COLO668 (cell line): ENCODE results near the gene GAL3ST1.

Experiments
- DNase-seq: peaks from one replicate; lab custom pipeline; 2025; ENCODE audit not compliant: unreplicated experiment; lab: John Stamatoyannopoulos, UW

Gene GAL3ST1

DNA sequence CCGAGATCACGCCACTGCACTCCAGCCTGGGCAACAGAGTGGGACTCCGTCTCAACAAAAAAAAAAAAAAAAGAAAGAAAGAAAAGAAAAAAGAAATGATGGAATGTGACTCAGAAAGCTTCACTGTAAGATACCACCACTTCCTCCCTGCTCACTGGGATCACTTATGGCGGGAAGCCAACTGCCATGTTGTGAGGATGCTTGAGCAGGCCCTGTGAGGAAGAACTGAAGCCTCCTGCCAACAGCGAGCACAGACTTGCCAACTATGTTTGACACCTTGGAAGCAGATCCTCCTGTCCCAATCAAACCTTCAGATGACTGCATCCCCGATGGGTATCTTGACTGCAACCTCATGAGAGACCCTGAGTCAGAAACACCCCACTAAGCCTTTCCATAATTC lies 36.2 kb downstream of the GAL3ST1 start:
- DNase-seq = no peak

DNA sequence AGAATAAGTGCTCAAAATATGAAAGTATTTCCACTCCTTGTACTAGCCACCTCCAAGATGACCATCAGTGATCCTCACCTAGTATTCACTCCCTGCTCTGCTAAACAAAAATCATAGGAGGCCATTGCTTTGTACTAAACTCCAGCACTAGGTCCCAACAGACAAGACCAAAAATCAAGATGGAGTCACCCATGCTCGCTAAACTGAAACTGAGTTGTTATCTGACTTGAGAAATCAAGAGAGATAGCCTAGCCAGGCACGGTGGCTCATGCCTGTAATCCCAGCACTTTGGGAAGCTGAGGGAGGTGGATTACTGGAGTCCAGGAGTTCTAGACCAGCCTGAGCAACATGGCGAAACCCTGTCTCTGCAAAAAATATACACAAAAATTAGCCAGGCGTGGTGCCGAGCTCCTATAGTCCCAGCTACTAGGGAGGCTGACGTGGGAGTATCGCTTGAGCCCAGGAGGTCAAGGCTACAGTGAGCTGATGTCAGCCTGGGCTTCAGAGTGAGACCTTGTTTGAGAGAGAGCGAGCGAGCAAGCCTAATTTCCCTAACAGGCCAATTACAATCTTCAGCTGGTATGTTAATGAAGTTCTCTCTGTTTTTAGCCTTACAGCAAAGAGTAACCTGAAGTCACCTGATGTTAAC lies 37.3 kb downstream of the GAL3ST1 start:
- no peak for DNase-seq

DNA sequence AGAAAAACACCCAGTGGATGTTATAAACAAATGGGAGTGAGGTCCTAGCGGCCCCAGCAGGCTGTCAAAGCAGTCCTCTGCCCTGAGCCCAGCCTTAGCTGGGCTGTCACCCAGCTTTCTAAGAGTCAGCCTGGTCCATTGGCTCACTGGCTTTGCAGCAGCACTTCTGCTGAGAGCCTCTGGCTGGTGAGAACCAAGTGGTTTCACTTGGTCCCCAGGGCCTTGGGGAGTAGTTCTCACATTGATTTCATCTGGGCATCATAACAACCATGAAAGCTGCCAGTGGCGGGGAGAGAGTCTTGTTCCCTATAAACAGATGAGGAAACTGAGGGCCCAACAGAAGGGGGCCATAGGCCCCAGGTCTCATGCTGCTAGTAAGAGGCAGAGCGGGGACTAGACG lies 39.3 kb downstream of the GAL3ST1 start:
- no peak for DNase-seq

DNA sequence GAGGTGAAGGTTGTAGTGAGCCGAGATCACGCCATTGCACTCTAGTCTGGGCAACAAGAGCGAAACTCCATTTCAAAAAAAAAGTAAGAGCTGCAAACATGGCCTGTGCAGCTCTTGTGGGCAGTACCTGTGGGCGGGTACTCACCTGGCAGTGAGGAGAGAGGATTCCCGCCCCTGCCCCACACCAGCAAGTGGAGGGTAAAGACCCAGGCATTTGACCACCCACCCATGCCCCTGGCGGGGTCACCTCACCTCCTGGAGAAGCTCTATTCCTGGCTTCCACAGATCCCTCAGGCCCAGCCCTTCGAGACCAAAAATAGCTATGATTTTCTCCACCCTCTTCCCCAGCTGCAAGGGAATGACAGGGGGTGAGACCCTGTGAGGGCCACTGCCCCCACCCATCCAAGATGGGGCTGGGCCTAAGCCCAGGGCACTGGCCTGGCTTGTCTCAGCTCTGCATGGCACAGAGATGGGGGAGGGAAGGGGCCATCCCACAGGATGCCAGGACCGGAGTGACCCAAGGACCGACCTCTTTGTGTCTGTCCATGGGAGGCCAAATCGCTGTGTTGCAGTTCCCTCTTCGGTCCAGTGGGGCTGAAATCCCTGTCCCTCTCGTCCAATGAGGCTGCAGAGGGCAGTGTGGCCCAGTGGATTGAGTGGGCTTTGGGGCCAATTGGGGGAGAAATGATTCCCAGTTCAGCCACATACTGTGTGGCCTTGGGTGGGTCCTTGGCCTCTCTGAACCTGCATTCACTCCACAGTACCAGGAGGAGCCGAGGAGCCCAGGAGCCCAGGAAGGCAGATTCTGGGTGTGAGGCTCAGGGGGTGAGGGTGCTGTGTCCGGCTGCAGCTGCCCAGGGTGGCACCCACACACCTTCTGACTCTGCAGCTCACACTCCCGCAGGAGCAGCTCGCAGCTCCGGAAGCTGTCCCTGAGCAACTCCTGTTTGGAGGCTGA lies 42.5 kb downstream of the GAL3ST1 start:
- DNase-seq = no peak

DNA sequence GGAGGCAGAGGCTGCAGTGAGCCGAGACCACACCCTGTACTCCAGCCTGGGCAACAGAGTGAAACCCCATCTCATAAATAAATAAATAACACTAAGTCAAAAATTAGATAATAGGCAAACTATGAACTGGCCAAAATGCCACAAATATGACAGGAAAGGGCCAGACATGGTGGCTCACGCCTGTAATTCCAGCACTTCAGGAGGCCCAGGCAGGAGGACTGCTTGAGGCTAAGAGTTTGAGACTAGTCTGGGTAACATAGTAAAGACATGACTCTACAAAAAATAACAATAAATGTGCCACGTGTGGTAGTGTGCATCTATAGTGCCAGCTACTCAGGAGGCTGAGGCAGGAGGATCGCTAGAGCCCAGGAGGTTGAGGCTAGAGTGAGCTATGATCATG lies 47.8 kb downstream of the GAL3ST1 start:
- DNase-seq = no peak

DNA sequence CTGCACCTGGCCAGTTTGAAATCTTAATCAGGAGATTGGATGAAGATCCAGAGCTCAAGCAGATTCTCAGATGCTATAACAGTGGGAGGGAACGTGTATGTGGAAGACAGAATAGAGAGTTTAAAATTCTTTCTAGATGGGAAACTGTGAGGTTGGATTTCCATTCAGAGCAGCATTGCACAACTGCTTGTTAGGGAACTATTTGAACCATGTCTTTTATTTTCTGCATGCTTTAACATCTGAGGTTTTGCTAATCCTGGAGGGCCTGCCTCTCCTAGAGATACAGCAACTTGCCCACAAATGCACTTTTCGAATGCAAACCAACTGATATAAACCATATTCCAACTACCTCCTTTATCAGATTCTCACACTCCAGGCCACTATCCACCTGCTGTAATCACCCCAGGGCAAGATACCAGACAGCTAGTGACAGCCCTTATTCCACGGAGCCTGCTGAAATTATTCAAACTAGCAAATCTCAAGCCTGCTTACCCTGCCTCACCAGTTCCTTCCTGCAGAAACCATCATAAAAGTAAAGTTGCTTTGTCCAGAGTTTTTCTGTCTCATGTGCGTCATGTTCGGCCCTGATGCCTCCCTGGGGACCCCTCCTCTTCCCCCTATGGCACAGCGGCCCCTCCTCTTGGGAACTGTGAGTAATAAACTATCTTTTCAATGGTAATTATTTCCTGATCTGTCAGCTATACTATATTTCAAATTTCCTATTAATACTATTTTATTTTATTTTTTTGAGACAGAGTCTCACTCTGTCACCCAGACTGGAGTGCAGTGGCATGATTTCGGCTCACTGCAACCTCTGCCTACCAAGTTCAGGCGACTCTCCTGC lies 50.6 kb downstream of the GAL3ST1 start:
- no peak for DNase-seq

DNA sequence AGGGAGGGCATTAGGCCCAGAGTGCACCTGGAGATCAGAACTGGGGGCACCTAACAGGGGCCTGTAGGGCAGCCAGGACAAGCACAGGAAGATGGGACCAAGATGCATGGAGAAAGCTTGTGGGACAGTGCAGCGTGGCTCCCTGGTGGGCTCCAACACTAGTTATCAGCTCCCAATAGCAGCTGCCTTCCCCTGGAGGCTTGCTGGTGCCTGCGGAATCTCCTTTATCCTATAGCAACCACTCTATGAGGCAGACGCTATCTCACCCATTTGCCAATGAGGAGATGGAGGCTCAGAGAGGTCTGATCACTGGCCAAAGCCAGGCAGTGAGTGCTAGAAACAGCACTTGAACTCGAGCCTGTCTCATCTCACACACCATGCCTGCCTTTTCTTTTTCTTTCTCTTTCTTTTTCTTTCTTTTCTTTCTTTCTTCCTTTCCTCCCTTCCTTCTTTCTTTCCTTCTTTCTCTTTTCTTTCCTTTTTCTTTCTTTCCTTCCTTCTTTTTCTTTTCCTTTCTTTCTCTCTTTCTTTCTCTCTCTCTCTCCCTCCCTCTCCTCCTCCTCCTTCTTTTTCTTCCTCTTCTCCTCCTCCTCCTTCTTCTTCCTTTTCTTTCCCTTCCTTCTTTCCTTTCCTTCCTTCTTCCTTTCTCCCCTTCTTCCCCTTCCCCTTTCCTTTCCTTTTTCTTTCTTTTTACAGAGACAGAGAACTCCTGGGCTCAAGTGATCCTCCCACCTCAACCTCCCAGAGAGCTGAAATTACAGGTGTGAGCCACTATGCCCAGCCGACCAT lies 52.9 kb downstream of the GAL3ST1 start:
- no peak for DNase-seq

DNA sequence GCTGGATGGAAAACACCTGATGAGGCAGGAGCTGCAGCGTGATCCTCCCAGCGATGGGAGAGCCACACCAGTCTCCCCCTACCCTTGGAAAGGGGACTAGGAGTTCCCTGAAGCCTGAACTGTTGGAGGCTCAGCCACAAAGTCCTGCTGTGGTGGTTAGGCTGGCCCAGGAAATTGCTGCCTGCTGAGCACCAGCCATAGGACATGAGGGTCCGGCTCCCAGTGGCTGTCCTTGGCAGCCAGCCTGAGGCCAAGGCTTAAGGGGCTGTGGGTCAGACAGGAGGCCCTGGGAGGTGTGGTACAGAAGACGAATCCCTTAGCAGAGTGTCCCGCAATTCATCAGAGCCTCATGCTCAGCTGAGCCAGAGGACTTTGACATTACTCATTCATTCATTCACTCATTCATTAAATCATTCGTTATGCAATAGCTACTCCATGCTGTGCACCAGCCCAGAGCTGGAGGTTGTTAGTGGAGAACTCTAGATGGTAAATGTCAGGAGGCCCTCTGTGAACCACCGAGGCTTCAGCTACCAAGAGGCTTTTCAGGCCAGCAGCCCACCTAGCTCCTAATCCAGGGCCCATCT lies 54.5 kb downstream of the GAL3ST1 start:
- DNase-seq = no peak

DNA sequence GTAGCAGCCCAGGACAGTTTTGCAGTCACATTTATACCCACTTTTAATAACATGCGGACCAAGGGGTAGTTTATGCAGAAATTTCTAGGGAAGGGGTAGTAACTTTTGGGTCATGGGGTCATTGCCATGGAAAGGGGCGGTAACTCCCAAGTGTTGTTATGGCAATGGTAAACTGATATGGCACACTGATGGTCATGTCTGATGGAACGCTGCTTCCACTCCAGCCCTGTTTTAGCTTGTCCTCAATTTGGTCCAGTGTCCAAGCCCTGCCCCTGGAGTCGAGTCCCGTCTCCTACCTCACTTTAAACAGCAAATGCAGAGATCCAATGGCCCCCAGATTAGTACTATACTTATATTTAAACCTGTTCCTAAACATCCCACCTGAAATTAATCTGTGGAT lies 57.7 kb downstream of the GAL3ST1 start:
- no peak for DNase-seq

DNA sequence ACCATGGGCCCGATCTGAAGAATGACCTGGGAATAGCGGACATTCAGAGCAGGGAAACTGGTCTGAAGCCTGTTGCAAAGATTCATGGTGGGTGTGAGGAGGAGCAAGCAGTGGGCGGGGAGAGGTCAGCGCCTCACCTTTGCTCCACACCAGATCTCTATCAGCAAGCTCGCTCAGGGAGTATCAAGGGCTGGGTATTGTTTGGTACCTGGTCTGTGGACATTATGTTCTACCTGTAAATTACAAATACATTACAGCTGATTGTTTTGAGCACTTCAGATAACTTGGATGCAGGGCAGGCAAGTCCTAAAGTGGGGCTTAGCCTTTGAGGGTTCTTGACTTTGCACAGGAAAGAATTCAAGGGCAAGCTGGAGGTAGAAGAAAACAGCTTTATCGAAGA lies 58.2 kb downstream of the GAL3ST1 start:
- no peak for DNase-seq

DNA sequence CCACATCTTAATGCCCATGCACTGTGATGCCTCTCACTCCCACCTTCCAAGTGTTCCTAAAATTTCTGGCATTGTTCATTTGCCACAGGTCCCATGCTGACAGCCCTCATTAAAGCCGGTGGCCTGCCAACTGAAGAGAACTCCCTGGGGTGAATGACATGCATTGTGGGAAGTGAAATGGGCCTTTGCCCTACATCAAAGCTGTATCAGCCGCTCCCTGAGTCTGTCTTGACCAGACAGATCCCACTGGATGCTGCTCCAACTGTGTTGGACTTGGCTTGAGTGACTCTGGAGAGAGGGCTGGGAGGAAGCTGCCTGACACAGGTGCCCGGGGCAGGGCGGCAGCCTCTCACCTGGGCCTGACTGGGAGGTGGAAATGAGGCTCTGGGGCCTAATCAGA lies 60.2 kb downstream of the GAL3ST1 start:
- no peak for DNase-seq

DNA sequence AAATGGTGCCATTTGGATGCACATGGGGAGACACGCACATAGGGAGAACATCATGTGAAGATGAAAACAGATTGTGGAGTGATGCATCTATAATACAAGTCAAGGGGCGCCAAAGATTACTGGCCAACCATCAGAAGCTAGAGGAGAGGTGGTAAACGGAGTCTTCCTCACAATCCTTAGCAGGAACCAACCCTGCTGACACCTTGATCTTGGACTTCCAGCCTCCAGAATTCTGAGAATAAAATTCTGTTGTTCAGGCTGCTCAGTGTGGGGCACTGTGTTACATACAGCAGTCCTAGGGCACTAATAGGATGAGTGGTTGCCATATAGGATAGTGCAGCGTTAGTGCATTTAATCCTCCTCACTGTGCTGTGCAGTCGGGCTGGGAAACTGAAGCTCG lies 61.0 kb downstream of the GAL3ST1 start:
- no peak for DNase-seq

DNA sequence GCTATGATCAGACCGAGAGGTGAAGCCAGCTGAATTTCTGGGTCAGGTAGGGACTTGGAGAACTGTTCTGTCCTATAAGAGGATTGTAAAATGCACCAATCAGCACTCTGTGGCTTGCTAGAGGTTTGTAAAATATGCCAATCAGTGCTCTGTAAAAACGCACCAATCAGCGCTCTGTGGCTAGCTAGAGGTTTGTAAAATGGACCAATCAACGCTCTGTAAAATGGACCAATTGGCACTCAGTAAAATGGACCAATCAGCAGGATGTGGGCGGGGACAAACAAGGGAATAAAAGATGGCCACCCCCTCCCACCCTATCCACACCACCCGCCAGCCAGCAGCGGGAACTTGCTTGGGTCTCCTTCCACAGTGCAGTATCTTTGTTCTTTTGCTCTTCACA lies 62.6 kb downstream of the GAL3ST1 start:
- no peak for DNase-seq

DNA sequence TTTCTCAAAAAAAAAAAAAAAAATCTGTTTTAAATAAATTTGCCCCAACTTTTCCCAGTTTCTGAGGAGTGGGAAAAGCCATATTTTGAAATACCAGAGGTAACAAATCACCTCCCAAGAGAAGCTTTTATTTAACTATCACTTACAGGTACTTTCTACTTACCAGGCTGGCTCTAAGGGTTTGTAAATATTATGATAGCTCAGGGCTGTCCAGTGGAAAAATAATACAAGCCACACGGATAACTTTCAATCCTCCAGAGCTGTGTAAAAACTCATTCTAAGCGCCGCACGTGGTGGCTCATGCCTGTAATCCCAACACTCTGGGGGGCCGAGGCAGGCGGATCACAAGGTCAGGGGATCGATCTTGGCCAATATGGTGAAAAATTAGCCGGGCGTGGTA lies 63.4 kb downstream of the GAL3ST1 start:
- DNase-seq = no peak

DNA sequence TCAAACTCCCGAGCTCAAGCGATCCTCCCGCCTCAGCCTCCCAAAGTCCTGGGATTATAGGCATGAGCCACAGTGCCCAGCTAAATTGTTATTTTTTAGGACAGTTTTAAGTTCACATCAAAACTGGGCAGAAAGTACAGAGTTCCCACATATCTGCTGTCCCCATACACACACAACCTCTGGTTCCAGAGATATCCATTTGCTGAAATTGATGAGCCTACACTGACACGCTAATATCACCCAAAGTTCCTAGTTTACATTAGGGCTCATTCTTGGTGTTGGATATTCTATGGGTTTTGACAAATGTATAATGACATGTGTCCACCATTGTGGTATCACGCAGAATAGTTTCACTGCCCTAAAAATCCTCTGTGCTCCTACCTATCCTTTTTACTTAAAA lies 66.2 kb downstream of the GAL3ST1 start:
- no peak for DNase-seq

DNA sequence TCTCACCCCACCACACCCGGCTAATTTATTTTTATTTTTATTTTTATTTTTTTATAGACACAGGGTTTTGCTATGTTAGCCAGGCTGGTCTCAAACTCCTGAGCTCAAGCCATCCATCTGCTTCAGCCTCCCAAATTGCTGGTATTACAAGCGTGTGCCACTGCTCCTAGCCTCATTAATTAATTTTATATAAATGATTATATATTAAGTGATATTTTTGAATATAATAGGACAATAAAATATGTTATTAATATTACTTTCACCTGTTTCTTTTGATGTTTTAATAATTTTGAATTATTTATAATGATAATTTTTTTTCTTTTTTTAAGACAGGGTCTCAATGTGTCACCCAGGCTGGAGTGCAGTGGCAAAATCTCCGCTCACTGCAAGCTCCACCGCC lies 66.8 kb downstream of the GAL3ST1 start:
- no peak for DNase-seq

DNA sequence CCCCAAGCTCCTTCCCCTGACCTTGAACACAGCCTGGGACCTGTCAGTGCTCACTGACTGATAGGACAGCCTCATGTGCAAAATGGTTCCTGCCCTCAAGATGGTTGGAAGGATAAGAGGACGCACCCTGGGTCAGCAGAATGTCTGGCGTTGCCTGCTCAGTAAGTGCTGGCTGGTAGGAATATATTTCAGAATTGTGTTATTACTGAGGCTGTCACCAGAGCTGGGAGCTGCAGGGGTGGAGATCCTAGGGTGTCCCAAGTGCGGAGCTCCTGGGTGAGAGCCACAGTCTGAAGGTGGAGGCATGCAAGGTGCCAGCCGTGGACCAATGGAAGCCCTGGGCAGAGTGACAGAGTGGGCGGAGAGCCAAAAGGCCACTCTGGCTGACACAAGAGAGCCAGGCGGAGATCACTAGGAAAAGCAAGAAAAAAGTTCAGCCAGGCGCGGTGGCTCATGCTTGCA lies 67.9 kb downstream of the GAL3ST1 start:
- DNase-seq = no peak
